Superior temporal gyrus (tissue), 1 donor: ENCODE data around the gene PSG6.
"Not testable (repeated sequence)": the region's sequence is repeated elsewhere in the genome, so short reads cannot be mapped to it uniquely, and the experiment has no call there.

ENCODE experiments used
- DNase-seq: peaks from one replicate; pipeline ENCODE4 v3.0.0-alpha.2; 2016; ENCODE audit errors: extremely low spot score

PSG6 gene

DNA sequence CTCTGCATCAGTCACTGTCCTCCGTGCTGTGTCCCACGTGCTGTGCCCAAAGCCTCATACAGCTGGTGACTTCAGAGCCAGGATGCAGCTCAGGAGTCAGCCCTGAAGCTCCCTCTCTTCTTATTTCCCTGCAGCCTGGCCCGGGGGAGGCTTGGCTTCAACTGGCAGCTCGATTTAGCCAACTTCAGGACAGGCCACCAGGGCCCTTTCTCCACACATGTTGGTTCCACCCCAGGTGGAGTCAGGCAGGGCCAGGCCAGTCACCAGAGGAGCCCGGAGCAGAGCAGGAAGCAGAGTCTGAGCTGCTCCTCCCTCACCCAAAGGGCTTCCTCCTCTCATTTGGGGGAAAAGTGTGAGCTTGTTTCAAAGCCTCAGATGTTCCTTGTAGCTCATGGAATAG, 11.5 kb downstream of the PSG6 start:
- not testable (repeated sequence) for DNase-seq

DNA sequence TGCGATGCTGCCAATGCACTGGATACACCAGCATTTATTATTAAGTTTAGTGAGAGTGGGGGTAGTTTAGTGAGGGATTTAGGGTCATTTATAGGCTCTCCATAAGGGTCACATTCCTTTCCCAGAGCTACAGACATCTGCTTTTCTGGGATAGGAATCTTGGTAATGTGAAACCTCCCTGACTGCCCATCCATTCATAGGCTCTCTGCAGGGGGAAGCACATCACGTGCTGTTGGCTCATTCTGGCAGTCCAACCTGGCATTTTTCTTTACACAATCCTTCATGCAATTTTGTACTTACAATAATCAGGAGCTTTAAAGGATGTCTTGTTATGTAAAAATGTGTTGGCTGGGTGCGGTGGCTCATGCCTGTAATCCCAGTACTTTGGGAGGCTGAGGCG, 17.1 kb downstream of the PSG6 start:
- DNase-seq, result not testable (repeated sequence)

GRCh38 chr19:42899674-42900073, 18.0 kb downstream of the PSG6 start:
- DNase-seq, result not testable (repeated sequence)

DNA sequence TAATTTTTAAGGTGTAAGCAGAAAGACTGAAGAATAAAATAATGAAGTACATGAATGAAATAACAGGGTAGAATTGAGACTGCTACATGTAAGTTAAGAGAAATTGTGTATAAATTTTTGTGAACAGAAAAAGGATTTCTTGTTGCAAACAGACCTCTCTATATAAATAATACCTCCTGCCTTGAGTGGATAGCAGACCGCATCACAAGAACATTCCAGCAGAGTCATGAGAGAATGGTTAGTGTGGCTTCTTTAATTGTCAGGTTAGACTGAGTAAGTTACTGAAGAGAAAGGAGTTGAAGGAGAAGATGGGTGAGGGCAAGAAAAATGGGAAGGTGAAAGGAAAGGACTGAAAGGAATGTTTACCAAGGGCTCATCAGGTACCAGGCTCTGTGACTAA, 18.6 kb downstream of the PSG6 start:
- not testable (repeated sequence) for DNase-seq

DNA sequence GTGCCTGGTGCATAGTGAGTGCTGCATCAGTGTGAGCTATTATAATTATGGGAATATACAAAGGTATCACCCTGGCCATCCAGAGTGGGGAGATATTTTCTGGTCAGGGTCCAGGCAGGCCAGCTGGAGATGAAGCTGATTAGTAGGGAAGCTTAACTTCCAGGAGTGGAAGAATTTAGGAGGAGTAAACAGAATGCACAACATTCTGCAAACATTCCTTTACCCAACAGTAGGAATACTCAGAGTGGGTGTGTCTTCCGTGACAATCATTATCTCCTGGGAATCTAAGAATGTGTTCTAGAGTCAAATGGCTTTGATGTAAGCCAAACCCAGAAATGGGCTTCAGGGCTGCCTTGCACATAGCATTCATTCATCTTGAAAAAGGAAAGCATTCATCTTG, 19.0 kb downstream of the PSG6 start:
- not testable (repeated sequence) for DNase-seq

GRCh38 chr19:42897729-42898128, 20.0 kb downstream of the PSG6 start:
- DNase-seq, result not testable (repeated sequence)

DNA sequence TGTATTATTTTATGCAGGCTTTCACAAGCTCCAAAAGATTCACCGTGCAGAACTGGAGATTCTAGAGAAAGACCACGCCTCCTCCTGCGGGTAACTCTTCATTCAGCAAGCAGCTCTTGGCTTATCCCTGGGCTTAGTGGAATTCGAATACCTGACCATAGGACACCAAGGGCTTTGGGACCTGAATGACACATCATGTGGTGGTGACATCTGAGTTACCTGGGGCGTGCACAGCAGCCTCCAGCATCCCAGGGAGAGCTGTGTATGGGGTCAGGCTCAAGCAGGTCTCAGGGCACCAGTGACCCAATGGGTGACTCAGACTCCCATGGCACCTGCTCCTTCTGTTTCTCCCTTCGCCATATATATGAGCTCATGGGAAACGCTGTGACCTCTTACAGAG, 27.2 kb downstream of the PSG6 start:
- DNase-seq, result not testable (repeated sequence)

GRCh38 chr19:42887876-42888445, 29.7 kb downstream of the PSG6 start:
- DNase-seq, result not testable (repeated sequence)

DNA sequence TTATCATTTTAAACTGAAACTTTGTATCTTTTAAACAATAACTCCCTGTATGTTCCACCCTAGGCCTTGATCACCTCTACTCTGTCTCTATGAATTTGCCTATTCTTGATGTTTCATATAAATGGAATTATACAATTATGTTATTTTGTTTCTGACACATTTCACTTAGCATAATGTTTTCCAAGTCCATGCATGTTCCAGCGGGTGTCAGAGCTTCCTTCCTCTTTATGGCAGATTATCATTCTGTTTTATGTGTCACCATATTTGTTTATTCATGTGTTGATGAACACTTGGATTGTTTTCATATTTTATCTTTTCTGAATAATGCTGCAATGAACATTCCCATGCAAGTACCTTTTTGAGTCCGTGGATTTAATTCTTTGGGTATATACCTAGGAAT, 35.0 kb downstream of the PSG6 start:
- DNase-seq, result not testable (repeated sequence)

- DNase-seq, result not testable (repeated sequence)
These were observed 35.7 kb downstream of the PSG6 start for GRCh38 chr19:42882010-42882409.

GRCh38 chr19:42881279-42881678, 36.4 kb downstream of the PSG6 start:
- not testable (repeated sequence) for DNase-seq

GRCh38 chr19:42880621-42881020, 37.1 kb downstream of the PSG6 start:
- DNase-seq, result not testable (repeated sequence)

- no peak for DNase-seq
These were observed 38.1 kb downstream of the PSG6 start, which contains the start of gene PSG1 for GRCh38 chr19:42879613-42880012. TSS of gene PSG1 (minus strand) at chr19:42879713. CDS start at chr19:42879581, 132 bp downstream.

DNA sequence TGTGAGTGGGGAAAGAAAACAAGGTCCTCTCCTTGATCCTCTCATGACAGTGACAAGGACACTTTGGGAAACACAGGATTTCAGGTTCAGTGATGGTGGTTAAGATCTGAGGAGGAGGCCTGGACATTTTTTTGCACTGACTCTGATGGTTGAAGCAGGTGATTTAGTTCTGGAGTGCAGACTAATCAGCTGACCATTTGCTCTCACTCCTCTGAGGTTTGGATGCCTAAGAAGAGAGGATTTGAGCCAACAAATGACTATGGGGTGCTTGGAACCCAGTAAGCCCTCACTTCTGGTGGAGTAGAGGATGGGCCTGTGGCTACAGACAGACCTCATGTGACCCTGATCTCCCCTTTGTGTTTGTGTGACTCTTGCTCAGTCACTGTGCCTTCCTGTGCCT, 41.1 kb downstream of the PSG6 start:
- DNase-seq, result not testable (repeated sequence)

- DNase-seq, result not testable (repeated sequence)
These were observed 41.8 kb downstream of the PSG6 start for GRCh38 chr19:42875881-42876280.

- not testable (repeated sequence) for DNase-seq
These were observed 42.5 kb downstream of the PSG6 start for GRCh38 chr19:42874901-42875813.

DNA sequence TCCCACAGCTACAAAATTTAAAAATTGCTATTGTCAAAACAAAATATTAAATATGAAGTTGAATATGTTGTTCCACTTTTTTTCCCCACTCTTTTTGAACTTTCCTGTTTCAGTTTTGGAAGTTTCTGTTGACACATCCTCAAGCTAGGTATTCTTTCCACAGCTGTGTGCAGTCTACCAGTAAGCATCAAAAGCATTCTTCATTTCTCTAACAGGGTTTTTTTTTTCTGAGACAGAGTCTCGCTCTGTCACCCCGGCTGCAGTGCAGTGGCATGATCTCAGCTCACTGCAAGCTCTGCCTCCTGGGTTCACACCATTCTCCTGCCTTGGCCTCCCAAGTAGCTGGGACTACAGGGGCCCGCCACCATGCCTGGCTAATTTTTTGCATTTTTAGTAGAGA, 43.6 kb downstream of the PSG6 start:
- DNase-seq, result not testable (repeated sequence)

- no peak for DNase-seq
These were observed 45.1 kb downstream of the PSG6 start for GRCh38 chr19:42872608-42873007.

DNA sequence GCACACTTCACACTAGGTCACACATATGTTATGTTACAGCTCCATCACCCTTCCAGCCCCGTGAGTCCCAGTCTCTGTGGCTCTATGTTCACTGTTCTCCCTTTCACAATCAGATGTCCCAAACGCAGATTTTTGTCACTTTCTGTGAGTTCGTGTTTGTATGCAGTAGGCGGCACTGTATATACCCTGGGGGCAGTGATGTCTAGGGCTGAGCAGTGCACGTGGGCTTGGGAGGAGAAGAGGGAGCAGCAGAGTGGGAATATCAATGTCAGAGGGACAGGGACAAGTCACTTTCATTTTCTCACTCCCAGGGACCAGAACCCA, 60.2 kb downstream of the PSG6 start:
- no peak for DNase-seq

- DNase-seq, result not testable (repeated sequence)
These were observed 60.7 kb downstream of the PSG6 start for GRCh38 chr19:42856866-42857543.

DNA sequence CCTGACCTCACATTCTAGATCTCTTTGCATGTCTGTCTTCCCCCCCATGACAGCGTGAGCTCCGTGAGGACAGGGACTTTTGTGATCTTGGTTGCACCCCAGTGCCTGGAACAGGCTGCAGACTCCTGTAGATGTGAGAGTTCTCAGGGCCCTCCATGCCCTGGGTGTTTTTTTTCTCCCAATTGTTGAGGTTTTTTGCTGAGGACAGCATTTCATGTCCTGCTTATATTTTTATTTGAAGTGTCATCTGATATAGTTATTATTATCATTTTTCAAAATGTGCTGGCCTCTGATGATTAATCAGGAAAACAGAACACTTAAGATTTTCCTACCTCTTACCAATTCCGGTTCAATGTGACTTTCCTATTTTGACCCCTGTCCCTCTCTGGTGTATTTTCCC, 62.9 kb downstream of the PSG6 start:
- DNase-seq, result not testable (repeated sequence)

DNA sequence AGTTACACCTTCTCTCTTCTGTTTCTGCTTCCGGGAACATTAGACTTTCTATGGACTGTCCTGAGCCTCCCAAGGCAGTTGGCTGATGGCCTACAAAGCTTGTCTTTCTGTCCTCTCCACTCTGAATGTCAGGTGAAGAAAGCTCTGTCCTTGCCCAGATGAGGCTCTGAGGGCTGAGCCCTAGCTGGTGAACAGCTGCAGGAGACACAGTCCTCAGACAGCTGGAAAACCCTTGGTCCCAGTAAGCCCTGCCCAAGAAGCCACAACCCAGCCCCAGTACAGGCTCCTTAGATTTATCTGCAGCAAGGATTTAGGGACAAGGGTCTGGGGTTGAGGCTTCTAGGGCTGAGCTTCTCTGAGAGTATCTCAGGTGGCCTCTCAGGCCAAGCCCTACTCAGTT, 64.5 kb downstream of the PSG6 start:
- DNase-seq, result not testable (repeated sequence)
